NCI-H2227 (cell line): ENCODE data around the gene MYO16.

Experiments
- DNase-seq: peaks from one replicate; lab custom pipeline; 2025; ENCODE audit not compliant: unreplicated experiment; lab: John Stamatoyannopoulos, UW

Gene MYO16

GRCh38 chr13:108629181-108629752, at the start of gene MYO16:
Gene MYO16, plus strand, starts transcription at chr13:108629611. Its CDS starts 234 bp downstream, at chr13:108629845.
- no peak for DNase-seq

- no peak for DNase-seq
Observed at GRCh38 chr13:108586826-108587225, 42.6 kb upstream of the MYO16 start.

GRCh38 chr13:108588516-108588915, 40.9 kb upstream of the MYO16 start:
- no peak for DNase-seq

GRCh38 chr13:108594153-108594552, 35.3 kb upstream of the MYO16 start:
- no peak for DNase-seq

- no peak for DNase-seq
Observed at GRCh38 chr13:108595436-108596274, 33.8 kb upstream of the MYO16 start.

- no peak for DNase-seq
Observed at GRCh38 chr13:108597943-108598342, 31.5 kb upstream of the MYO16 start.

- no peak for DNase-seq
Observed at GRCh38 chr13:108606424-108606823, 23.0 kb upstream of the MYO16 start.

- DNase-seq = no peak
Observed at GRCh38 chr13:108609353-108609752, 20.1 kb upstream of the MYO16 start.

- DNase-seq = no peak
Observed at GRCh38 chr13:108610507-108610906, 18.9 kb upstream of the MYO16 start.

GRCh38 chr13:108615241-108615640, 14.2 kb upstream of the MYO16 start:
- DNase-seq = no peak

GRCh38 chr13:108618233-108618632, 11.2 kb upstream of the MYO16 start:
- no peak for DNase-seq

- no peak for DNase-seq
Observed at GRCh38 chr13:108621462-108621861, 7.9 kb upstream of the MYO16 start.

GRCh38 chr13:108624108-108624507, 5.3 kb upstream of the MYO16 start:
- DNase-seq = no peak

- no peak for DNase-seq
Observed at GRCh38 chr13:108624979-108625378, 4.4 kb upstream of the MYO16 start.

- DNase-seq = no peak
Observed at GRCh38 chr13:108629988-108630387, 577 bp downstream of the MYO16 start.

- no peak for DNase-seq
Observed at GRCh38 chr13:108632649-108633167, 3.3 kb downstream of the MYO16 start.

- DNase-seq = no peak
Observed at GRCh38 chr13:108638901-108639300, 9.5 kb downstream of the MYO16 start.

GRCh38 chr13:108643646-108644353, 14.4 kb downstream of the MYO16 start:
- no peak for DNase-seq

GRCh38 chr13:108645376-108645775, 16.0 kb downstream of the MYO16 start:
- no peak for DNase-seq

- DNase-seq = no peak
Observed at GRCh38 chr13:108650271-108650670, 20.9 kb downstream of the MYO16 start.

- DNase-seq = no peak
Observed at GRCh38 chr13:108656742-108657141, 27.3 kb downstream of the MYO16 start.

- no peak for DNase-seq
Observed at GRCh38 chr13:108657519-108657918, 28.1 kb downstream of the MYO16 start.
